HEK293 (cell line): ENCODE measurements around the gene EIF4A2.

Experiments used
- CTCF ChIA-PET: fragments of 350-600 bp; formaldehyde crosslinking; extraction: SDS; loops from one replicate; lab custom pipeline; 2021; ENCODE audit warnings: antibody characterized with exemption; lab: Yijun Ruan, JAX
- POLR2A ChIA-PET: fragments of 300-600 bp; formaldehyde crosslinking; extraction: SDS; loops from one replicate; lab custom pipeline; 2020; ENCODE audit warnings: antibody characterized with exemption, inconsistent platforms; lab: Yijun Ruan, JAX
- H3K27ac ChIP-seq: fragments of 200-500 bp; sonication (Bioruptor generic); 2 replicates; pipeline ENCODE4 v1.5.1; 2014; ENCODE audit warnings: low read depth, low read length, control low read depth, inconsistent platforms; ENCODE audit errors: extremely low read depth
- H3K36me3 ChIP-seq, 2 experiments: fragments of 200-500 bp in 1 of 2; sonication (Bioruptor generic) in 1 of 2; 1 replicate in 1 of 2; 2 replicates in 1 of 2; pipeline ENCODE4 v1.5.1; 2014 to 2017; ENCODE audit warnings: inconsistent platforms in 2 of 2, low read length in 2 of 2; ENCODE audit not compliant: control insufficient read depth in 2 of 2, insufficient read depth in 1 of 2
- H3K4me1 ChIP-seq: fragments of 200-500 bp; sonication (Bioruptor generic); 2 replicates; pipeline ENCODE4 v1.5.1; 2014; ENCODE audit warnings: mild to moderate bottlenecking, low read length, inconsistent platforms; ENCODE audit not compliant: control insufficient read depth, insufficient read depth
- H3K4me3 ChIP-seq: 2 replicates; pipeline ENCODE4 v1.5.1; 2011; ENCODE audit warnings: low read depth, mild to moderate bottlenecking, control low read depth, low read length, moderate library complexity
- H3K9me3 ChIP-seq: fragments of 200-500 bp; sonication (Bioruptor generic); 2 replicates; pipeline ENCODE4 v1.5.1; 2014; ENCODE audit warnings: low read depth, low read length, inconsistent platforms; ENCODE audit not compliant: control insufficient read depth, insufficient read depth
- KLF7 ChIP-seq: fragments of 450-650 bp; formaldehyde crosslinking; IDR thresholded peaks from 2 replicates; pipeline ENCODE4 v1.5.1; 2016; ENCODE audit warnings: missing biosample characterization, missing genetic modification characterization, borderline replicate concordance
- MEIS1 ChIP-seq: sonication (generic); formaldehyde crosslinking; IDR thresholded peaks from 2 replicates; pipeline ENCODE4 v1.8.1; 2022; ENCODE audit warnings: missing genetic modification reagents, mild to moderate bottlenecking, borderline replicate concordance
- PATZ1 ChIP-seq: fragments of 450-650 bp; formaldehyde crosslinking; IDR thresholded peaks from 2 replicates; pipeline ENCODE4 v1.5.1; 2016; ENCODE audit warnings: missing biosample characterization, missing genetic modification characterization
- PRDM10 ChIP-seq: fragments of 450-650 bp; formaldehyde crosslinking; IDR thresholded peaks from 2 replicates; pipeline ENCODE4 v1.5.1; 2016; ENCODE audit warnings: missing biosample characterization, missing genetic modification characterization
- REPIN1 ChIP-seq: fragments of 450-650 bp; formaldehyde crosslinking; IDR thresholded peaks from 2 replicates; pipeline ENCODE4 v1.5.1; 2017; ENCODE audit warnings: missing biosample characterization, missing genetic modification characterization, low read depth
- ZBTB20 ChIP-seq: fragments of 450-650 bp; formaldehyde crosslinking; IDR thresholded peaks from 2 replicates; pipeline ENCODE4 v1.5.1; 2016; ENCODE audit warnings: missing biosample characterization, missing genetic modification characterization
- ZBTB49 ChIP-seq: fragments of 450-650 bp; formaldehyde crosslinking; IDR thresholded peaks from 2 replicates; pipeline ENCODE4 v1.5.1; 2016; ENCODE audit warnings: missing biosample characterization, missing genetic modification characterization, low read depth
- ZNF148 ChIP-seq: fragments of 450-650 bp; formaldehyde crosslinking; IDR thresholded peaks from 2 replicates; pipeline ENCODE4 v1.5.0; 2017; ENCODE audit warnings: missing biosample characterization, missing genetic modification characterization, borderline replicate concordance
- ZNF155 ChIP-seq: fragments of 450-650 bp; formaldehyde crosslinking; IDR thresholded peaks from 2 replicates; pipeline ENCODE4 v1.5.1; 2016; ENCODE audit warnings: missing biosample characterization, missing genetic modification characterization
- ZNF184 ChIP-seq: fragments of 450-650 bp; IDR thresholded peaks from 2 replicates; pipeline ENCODE4 v1.5.1; 2018; ENCODE audit warnings: missing biosample characterization, mild to moderate bottlenecking, missing genetic modification characterization
- ZNF202 ChIP-seq: fragments of 450-650 bp; formaldehyde crosslinking; IDR thresholded peaks from 2 replicates; pipeline ENCODE4 v1.5.1; 2016; ENCODE audit warnings: missing biosample characterization, missing genetic modification characterization, borderline replicate concordance
- ZNF23 ChIP-seq: fragments of 450-650 bp; formaldehyde crosslinking; IDR thresholded peaks from 2 replicates; pipeline ENCODE4 v1.5.1; 2016; ENCODE audit warnings: missing biosample characterization, missing genetic modification characterization, borderline replicate concordance
- ZNF354C ChIP-seq: fragments of 450-650 bp; formaldehyde crosslinking; IDR thresholded peaks from 2 replicates; pipeline ENCODE4 v1.5.1; 2016; ENCODE audit warnings: missing biosample characterization, missing genetic modification characterization, low read depth, borderline replicate concordance
- ZNF768 ChIP-seq: fragments of 450-650 bp; formaldehyde crosslinking; IDR thresholded peaks from 2 replicates; pipeline ENCODE4 v1.5.1; 2018; ENCODE audit warnings: missing biosample characterization, mild to moderate bottlenecking, missing genetic modification characterization
- TF ChIP-seq, protein P1 (sequence below): fragments of 450-650 bp; formaldehyde crosslinking; IDR thresholded peaks from 2 replicates; pipeline ENCODE4 v1.5.1; 2017; ENCODE audit warnings: missing biosample characterization, missing genetic modification characterization
- TF ChIP-seq, protein P2 (sequence below): fragments of 450-650 bp; formaldehyde crosslinking; IDR thresholded peaks from 2 replicates; pipeline ENCODE4 v1.5.1; 2016; ENCODE audit warnings: missing biosample characterization, missing genetic modification characterization, borderline replicate concordance

The EIF4A2 gene

DNA sequence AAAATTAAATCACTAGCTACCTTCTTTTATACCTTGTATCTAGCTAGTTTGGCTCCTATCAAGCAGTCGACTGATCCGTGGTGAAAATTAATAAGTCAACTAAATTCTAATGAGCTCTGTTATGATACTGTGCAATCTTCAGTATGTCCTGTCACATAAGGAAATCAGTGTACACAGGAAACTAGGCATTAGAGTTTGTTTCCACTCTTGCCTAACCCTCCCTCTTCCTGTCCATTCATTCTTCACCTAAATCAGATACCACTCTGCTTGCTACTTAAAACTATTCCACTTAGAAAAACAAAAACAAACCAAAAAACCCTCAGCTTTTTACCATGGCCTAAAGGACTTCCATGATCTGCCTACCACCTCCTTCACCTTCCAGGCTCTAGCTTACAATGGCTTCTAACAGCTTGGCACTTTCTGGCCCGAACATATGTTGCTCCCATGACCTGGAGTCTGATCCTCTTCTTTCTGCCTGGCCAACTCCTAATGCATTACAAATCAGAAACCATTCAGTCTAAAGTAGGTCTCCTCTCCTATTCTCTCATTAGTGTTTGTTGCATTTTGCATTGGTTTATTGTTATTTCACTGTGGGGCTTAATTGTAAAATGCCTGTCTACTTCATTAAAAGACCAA is 15.0 kb downstream of the EIF4A2 start:
- ChIA-PET POLR2A (interaction anchor here (1.1 kb wide), 1 partner anchor 15 kb away, joined by 7 read pairs; the partner anchor contains the start of gene EIF4A2), CTCF (interaction anchor here (0.6 to 1.4 kb wide), 3 partner anchors 23 to 157 kb away, joined by 3 to 4 read pairs (median 3); no protein-coding TSS in a partner anchor)
- H3K27ac ChIP-seq, result no peak overlapping the region
- H3K9me3 ChIP-seq, result no peaks in the 10 kb centered on the region
- H3K4me3 ChIP-seq, result no peak overlapping the region
- H3K36me3 ChIP-seq, result peaks cover 53 to 89% of the 10 kb centered on the region in 2 experiments
- H3K4me1 ChIP-seq, result no peaks in the 10 kb centered on the region
- no peak for TF ChIP-seq ZNF768
- TF ChIP-seq ZNF184 (tag by site-specific recombination), result no peak
- TF ChIP-seq ZNF155 (tag by site-specific recombination), result no peak
- TF ChIP-seq ZNF202 (tag by site-specific recombination), result no peak
- no peak for TF ChIP-seq ZNF354C
- no peak for TF ChIP-seq KLF7 (tag by site-specific recombination)
- TF ChIP-seq ZNF148 (tag by site-specific recombination), result no peak
- TF ChIP-seq ZBTB49, result no peak
- TF ChIP-seq, protein P1, sequence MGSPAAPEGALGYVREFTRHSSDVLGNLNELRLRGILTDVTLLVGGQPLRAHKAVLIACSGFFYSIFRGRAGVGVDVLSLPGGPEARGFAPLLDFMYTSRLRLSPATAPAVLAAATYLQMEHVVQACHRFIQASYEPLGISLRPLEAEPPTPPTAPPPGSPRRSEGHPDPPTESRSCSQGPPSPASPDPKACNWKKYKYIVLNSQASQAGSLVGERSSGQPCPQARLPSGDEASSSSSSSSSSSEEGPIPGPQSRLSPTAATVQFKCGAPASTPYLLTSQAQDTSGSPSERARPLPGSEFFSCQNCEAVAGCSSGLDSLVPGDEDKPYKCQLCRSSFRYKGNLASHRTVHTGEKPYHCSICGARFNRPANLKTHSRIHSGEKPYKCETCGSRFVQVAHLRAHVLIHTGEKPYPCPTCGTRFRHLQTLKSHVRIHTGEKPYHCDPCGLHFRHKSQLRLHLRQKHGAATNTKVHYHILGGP (tag by site-specific recombination), result no peak
- no peak for TF ChIP-seq MEIS1 (CRISPR knock-in tag)
- TF ChIP-seq, protein P2, sequence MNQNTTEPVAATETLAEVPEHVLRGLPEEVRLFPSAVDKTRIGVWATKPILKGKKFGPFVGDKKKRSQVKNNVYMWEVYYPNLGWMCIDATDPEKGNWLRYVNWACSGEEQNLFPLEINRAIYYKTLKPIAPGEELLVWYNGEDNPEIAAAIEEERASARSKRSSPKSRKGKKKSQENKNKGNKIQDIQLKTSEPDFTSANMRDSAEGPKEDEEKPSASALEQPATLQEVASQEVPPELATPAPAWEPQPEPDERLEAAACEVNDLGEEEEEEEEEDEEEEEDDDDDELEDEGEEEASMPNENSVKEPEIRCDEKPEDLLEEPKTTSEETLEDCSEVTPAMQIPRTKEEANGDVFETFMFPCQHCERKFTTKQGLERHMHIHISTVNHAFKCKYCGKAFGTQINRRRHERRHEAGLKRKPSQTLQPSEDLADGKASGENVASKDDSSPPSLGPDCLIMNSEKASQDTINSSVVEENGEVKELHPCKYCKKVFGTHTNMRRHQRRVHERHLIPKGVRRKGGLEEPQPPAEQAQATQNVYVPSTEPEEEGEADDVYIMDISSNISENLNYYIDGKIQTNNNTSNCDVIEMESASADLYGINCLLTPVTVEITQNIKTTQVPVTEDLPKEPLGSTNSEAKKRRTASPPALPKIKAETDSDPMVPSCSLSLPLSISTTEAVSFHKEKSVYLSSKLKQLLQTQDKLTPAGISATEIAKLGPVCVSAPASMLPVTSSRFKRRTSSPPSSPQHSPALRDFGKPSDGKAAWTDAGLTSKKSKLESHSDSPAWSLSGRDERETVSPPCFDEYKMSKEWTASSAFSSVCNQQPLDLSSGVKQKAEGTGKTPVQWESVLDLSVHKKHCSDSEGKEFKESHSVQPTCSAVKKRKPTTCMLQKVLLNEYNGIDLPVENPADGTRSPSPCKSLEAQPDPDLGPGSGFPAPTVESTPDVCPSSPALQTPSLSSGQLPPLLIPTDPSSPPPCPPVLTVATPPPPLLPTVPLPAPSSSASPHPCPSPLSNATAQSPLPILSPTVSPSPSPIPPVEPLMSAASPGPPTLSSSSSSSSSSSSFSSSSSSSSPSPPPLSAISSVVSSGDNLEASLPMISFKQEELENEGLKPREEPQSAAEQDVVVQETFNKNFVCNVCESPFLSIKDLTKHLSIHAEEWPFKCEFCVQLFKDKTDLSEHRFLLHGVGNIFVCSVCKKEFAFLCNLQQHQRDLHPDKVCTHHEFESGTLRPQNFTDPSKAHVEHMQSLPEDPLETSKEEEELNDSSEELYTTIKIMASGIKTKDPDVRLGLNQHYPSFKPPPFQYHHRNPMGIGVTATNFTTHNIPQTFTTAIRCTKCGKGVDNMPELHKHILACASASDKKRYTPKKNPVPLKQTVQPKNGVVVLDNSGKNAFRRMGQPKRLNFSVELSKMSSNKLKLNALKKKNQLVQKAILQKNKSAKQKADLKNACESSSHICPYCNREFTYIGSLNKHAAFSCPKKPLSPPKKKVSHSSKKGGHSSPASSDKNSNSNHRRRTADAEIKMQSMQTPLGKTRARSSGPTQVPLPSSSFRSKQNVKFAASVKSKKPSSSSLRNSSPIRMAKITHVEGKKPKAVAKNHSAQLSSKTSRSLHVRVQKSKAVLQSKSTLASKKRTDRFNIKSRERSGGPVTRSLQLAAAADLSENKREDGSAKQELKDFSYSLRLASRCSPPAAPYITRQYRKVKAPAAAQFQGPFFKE (tag by site-specific recombination), result no peak
- TF ChIP-seq ZNF23 (tag by site-specific recombination), result no peak
- no peak for TF ChIP-seq PRDM10 (tag by site-specific recombination)
- TF ChIP-seq PATZ1 (tag by site-specific recombination), result no peak
- TF ChIP-seq ZBTB20 (tag by site-specific recombination), result no peak
- TF ChIP-seq REPIN1 (tag by site-specific recombination), result no peak
